ENCODE results near the gene SHISA7.

Gene SHISA7

DNA sequence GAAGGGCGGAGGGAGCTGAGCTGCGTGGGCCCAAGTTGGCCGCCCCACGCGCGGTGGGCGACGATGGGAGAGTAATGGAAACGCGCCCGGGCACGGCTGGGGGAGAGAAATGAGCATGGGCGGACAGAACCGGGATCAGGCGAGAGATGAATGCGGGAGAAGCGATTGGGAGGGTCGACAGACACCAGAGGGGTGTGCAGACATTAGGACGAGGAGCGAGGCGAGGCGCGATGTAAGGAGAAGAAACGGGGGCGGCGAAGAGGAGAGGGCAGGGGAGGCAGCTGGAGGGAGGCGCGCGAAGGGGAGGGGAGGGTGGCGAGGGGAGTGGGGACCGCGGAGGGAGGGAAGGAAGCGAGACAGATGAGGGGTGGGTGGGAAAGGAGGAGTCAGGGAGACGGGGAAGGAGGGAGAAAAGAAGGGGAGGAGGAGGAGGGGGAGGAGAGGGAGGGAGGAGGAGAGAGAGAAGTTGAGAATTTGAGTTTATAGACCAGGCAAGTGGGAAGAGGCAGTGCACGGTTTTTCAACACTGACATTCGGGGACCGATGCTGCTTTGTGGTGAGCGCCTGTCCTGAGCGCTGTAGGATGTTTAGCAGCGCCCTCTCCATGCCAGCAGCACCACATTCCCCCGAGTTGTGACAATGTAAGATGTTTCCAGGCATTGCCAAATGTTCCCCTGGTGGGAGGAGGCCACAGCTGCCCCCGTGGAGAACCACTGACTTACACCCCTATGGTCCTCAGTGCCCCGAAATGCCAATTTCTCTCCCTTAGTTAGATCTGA is at the start of gene SHISA7:
SHISA7 (minus strand) TSS at position 256 of the 779 bp plus-strand sequence. CDS start 437 bp downstream, outside the sequence.
- in situ Hi-C loops (cut with MboI; ENCODE audit: low sequenced_read_pairs): no loop called here

GRCh38 chr19:55492362-55492944 is 49.4 kb upstream of the SHISA7 start:
- in situ Hi-C loops (cut with MboI; ENCODE audit: low sequenced_read_pairs): no loop called here

DNA sequence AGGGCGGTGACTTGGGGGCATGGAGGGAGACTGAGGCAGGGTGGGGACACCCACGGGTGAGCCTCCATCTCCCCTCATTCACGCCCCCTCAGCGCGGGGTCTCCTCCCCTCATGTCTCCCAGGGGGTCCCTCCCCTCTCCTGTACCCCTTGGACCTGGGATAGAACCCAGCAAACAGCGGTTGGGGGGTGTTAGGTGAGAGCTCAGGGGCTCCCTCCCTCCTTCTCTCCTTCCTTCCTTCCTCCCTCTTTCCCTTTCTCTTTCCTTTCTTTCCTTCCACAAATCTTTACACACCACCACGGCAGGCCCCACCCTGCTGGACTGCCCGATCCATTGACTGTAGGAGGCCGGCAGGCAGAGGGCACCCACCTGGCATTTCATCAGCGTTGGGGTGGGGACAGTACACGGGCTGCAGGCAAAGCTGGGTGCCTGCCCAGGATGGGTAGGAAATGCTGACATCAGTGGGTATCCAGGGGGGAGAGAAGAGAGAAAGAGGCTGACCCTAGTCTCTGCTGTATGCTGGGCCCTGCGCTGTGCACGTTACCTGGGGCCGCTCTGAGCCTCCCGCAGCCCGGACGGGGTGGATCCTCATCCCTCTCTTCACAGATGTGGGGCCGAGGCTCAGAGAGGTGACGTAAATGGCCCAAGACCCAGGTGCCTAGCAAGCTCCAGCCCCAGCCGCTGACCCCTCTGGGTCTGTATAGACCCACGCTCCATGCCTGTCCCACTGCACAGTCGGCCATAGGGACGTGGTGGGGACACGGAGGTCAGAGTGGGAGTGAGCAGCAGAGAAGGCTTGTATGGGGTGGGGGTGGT is 48.7 kb upstream of the SHISA7 start:
- in situ Hi-C loops (cut with MboI; ENCODE audit: low sequenced_read_pairs): no loop called here

- in situ Hi-C loops (cut with MboI; ENCODE audit: low sequenced_read_pairs): no loop called here
Observed at GRCh38 chr19:55490478-55491432, 47.7 kb upstream of the SHISA7 start.

- in situ Hi-C loops (cut with MboI; ENCODE audit: low sequenced_read_pairs): no loop called here
Observed at GRCh38 chr19:55489711-55490477, 46.8 kb upstream of the SHISA7 start.

GRCh38 chr19:55488986-55489710 is 46.0 kb upstream of the SHISA7 start:
- in situ Hi-C loops (cut with MboI; ENCODE audit: low sequenced_read_pairs): no loop called here

GRCh38 chr19:55487924-55488687 is 45.0 kb upstream of the SHISA7 start, which contains the start of gene SSC5D:
SSC5D (plus strand) TSS chr19:55488436; CDS start chr19:55488590, 154 bp downstream.
- in situ Hi-C loops (cut with MboI; ENCODE audit: low sequenced_read_pairs): no loop called here

- in situ Hi-C loops (cut with MboI; ENCODE audit: low sequenced_read_pairs): no loop called here
Observed at GRCh38 chr19:55486971-55487923, 44.1 kb upstream of the SHISA7 start.

DNA sequence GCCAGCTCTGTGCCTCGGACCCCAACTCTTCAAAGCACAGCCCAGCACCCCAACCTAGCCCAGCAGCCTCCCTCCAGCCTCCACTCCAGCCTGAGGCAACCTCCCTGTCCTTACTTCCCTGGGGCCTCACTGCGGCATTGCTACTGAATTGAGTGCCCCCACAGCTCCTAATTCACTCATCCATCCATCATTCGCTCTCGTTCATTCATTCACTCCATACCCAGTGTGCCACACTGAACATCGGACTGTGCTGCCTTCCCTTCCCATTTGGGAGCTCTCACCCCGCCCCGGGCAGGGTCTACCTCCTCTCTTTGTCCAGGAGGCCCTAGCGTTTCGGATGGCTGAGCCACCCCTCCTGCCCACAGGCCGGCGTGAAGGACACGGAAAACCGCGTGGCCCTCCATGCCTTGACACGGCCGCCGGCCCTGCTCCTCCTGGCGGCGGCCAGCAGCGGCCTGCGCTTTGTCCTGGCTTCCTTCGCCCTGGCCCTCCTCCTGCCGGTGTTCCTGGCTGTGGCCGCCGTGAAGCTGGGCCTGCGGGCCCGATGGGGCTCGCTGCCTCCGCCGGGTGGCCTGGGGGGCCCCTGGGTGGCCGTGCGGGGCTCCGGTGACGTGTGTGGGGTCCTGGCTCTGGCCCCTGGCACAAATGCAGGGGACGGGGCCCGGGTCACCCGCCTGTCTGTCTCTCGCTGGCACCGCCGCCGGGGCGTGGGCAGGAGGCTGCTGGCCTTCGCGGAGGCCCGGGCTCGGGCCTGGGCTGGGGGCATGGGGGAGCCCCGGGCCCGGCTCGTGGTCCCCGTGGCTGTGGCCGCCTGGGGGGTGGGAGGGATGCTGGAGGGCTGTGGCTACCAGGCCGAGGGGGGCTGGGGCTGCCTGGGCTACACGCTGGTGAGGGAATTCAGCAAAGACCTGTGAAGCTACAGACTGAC is 43.2 kb upstream of the SHISA7 start:
- in situ Hi-C loops (cut with MboI; ENCODE audit: low sequenced_read_pairs): no loop called here

GRCh38 chr19:55485439-55486011 is 42.4 kb upstream of the SHISA7 start:
- in situ Hi-C loops (cut with MboI; ENCODE audit: low sequenced_read_pairs): no loop called here

- in situ Hi-C loops (cut with MboI; ENCODE audit: low sequenced_read_pairs): no loop called here
Observed at GRCh38 chr19:55484593-55485438, 41.7 kb upstream of the SHISA7 start, which contains the start of gene NAT14. NAT14 (plus strand) TSS chr19:55485188; CDS start chr19:55485709, 521 bp downstream.

DNA sequence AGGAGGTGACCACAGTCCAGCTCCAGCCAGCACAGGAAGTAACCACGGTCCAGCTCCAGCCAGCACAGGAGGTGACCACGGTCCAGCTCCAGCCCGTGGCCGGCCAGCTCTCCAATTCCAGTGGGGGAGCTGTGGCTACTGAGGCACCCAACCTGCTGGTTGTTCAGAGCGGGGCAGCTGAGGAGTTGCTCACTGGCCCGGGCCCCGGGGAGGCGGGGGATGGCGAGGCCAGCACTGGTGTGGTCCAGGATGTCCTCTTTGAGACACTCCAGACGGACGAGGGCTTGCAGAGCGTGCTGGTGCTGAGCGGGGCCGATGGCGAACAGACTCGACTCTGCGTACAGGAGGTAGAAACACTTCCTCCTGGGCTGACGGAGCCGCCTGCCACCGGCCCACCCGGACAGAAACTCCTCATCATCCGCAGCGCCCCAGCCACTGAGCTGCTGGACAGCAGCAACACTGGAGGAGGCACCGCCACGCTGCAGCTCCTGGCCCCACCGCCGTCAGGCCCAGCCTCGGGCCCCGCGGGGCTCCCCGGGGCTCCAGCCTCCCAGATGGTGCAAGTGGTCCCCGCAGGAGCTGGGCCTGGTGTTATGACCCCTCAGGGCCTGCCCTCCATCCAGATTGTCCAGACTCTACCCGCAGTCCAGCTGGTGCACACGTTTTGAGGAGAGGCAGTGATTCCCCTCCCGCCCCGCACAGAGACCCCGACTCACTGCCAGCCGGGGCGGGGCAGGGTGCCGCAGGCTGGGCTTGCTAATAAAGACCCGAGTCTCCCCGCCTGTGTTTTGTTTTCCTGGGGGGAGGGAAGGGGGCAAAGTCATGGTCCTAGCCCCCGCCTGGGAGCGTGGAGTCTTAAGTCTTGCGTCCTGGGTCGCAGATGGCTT is 40.8 kb upstream of the SHISA7 start:
- in situ Hi-C loops (cut with MboI; ENCODE audit: low sequenced_read_pairs): no loop called here

GRCh38 chr19:55482967-55483705 is 40.0 kb upstream of the SHISA7 start:
- in situ Hi-C loops (cut with MboI; ENCODE audit: low sequenced_read_pairs): no loop called here
